Astrocyte of the spinal cord (primary cell): Measurements from ENCODE around the gene PHLDB2.

Source experiments
- DNase-seq: peaks from one replicate; pipeline ENCODE4 v3.0.0; 2011; ENCODE audit warnings: low read depth, low spot score
- H3K4me3 ChIP-seq: 2 replicates; pipeline ENCODE4 v1.5.1; 2011; ENCODE audit warnings: low read depth, mild to moderate bottlenecking, low read length, moderate library complexity
- in situ Hi-C: cut with HindIII; loops from 2 replicates; pipeline ENCODE4 v1.10.0; 2017; ENCODE audit warnings: low sequenced_read_pairs
- TF ChIP-seq, protein P1 (sequence below): IDR thresholded peaks from 2 replicates; pipeline ENCODE4 v1.5.1; 2012; ENCODE audit warnings: low read depth, mild to moderate bottlenecking, low read length, inconsistent platforms

Gene PHLDB2

DNA sequence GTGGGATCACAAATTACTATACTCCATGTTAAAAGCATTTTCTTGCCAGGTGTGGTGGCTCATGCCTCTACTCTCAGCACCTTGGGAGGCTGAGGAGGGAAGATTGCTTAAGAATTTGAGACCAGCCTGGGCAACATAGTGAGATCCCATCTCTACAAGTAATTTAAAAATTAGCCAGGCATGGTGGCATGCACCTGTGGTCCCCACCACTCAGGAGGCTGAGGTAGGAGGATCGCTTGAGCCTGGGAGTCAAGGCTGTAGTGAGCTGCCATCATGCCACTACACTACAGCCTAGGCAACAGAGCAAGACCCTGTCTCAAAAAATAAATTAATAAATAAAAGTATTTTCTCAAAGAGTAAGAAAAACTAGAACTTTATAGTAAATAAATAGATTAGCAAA lies 96.8 kb downstream of the PHLDB2 start:
- H3K4me3 ChIP-seq = no peak overlapping the region
- DNase-seq = no peak
- TF ChIP-seq, protein P1, sequence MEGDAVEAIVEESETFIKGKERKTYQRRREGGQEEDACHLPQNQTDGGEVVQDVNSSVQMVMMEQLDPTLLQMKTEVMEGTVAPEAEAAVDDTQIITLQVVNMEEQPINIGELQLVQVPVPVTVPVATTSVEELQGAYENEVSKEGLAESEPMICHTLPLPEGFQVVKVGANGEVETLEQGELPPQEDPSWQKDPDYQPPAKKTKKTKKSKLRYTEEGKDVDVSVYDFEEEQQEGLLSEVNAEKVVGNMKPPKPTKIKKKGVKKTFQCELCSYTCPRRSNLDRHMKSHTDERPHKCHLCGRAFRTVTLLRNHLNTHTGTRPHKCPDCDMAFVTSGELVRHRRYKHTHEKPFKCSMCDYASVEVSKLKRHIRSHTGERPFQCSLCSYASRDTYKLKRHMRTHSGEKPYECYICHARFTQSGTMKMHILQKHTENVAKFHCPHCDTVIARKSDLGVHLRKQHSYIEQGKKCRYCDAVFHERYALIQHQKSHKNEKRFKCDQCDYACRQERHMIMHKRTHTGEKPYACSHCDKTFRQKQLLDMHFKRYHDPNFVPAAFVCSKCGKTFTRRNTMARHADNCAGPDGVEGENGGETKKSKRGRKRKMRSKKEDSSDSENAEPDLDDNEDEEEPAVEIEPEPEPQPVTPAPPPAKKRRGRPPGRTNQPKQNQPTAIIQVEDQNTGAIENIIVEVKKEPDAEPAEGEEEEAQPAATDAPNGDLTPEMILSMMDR = no peak
- in situ Hi-C loops = loop anchor here (25.0 kb wide), 1 partner anchor 219 kb away; no protein-coding TSS in a partner anchor

DNA sequence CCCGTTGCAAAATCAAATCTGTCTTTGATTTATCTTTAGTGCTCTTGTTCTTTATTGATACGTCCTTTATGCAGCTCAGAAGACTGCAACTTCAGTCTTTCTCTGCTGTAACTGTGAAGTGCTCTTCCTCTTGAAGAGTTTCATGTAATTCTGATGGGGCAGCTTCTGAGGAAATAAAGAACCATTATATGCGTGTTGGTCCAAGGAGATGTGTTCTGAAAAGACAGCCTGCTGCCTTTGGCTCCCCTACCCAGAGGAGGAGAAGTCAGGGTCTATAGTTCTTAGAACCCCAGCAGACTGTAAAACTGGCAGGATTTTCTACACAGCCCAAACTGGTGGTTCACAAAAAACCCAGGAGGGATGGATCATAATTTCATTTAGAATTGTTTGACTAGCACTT lies 97.4 kb downstream of the PHLDB2 start:
- H3K4me3 ChIP-seq = no peak overlapping the region
- no peak for DNase-seq
- TF ChIP-seq, protein P1 = no peak
- in situ Hi-C loops = loop anchor here (25.0 kb wide), 1 partner anchor 219 kb away; no protein-coding TSS in a partner anchor

DNA sequence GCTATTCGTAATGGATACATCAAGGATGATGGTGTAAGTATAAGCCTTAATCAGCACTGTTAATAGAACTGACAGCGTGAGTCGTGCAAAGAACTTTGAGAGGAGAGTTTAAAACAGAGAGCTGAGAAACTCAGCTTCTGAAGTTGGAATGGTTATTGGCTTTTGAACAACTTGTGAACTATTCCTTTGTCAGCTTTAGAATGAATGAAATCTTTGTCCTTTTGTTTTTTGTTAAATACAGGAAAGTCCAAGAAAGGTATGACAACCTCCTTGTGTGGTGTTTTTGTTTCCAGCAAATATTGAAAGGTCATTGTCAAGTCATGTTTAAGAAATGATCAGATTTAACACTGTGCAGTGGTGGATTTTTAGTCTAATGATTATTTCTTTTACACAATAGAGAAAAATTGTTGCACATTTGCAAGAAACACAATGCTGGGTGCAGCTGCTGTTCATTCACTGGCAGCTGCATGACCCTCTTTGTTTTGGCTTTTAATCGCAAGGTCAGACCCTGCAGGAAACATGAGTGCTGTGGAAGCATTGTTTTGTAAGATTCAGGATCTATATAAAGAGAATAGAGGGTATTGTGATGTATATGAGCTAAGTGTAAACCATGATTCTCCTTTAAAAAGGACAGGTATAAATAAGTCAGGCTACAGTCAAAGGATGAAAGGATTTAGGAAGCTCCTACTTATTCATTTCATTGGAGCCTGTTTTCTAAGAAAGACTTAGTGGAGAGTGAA lies 98.1 kb downstream of the PHLDB2 start:
- H3K4me3 ChIP-seq = no peak overlapping the region
- TF ChIP-seq, protein P1 = no peak
- DNase-seq = no peak
- in situ Hi-C loops = loop anchor here (25.0 kb wide), 1 partner anchor 220 kb away; no protein-coding TSS in a partner anchor

DNA sequence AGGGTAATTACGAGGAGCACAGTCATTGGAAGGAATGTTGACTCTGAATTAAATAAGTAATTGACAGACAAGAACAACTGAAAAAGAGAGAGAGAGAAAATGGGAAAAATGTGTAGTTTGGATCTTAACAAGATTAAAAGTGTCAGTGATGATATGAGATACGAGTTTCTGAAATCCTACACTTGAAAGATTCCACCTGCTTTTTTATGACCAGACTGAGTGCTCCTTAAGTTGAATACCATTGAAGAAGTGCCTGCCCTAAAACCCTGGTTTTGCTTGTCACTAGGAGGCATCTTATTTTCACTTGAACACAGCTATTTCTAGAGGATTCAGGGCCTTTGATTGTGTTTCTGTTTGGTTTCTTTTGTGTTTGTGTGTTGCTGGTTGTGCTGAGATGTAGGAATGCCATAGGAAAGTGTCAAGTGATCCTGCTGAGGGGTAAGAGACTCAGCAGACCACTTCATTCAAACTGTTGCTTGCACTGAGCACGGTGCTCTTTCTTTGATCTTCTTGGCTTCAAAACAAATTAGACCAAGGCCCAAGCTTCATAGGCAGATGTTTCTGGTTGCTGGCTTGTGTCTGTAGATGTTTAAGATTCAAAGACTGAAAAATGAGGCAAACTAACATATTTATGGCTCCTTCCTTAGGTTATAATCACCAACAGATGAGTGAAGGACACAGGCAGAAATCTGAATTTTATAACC lies 102.5 kb downstream of the PHLDB2 start:
- H3K4me3 ChIP-seq = no peak overlapping the region
- no peak for DNase-seq
- in situ Hi-C loops = loop anchor here (25.0 kb wide), 1 partner anchor 224 kb away; no protein-coding TSS in a partner anchor
- TF ChIP-seq, protein P1 = no peak

DNA sequence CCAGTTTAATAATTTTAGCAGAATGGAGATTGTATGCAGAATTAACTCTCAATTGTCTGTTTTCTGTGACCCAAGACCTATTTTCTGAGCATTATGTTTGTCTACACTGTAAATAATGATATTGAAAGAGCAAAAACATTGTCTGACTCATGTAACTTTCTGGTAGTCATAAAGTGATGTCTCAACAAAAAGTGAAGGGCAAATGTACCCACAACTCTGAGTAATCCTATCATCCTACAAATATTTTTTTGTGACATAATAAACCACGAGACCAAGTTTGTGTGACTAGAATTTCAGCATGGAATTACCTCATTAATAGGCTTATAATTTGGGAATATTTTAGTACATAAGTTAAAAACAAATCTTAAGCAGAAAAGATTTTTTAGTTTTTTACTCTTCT lies 104.4 kb downstream of the PHLDB2 start:
- peak; percentile 68 for DNase-seq
- no peak overlapping the region for H3K4me3 ChIP-seq
- TF ChIP-seq, protein P1 = no peak
- in situ Hi-C loops = loop anchor here (25.0 kb wide), 1 partner anchor 226 kb away; no protein-coding TSS in a partner anchor

DNA sequence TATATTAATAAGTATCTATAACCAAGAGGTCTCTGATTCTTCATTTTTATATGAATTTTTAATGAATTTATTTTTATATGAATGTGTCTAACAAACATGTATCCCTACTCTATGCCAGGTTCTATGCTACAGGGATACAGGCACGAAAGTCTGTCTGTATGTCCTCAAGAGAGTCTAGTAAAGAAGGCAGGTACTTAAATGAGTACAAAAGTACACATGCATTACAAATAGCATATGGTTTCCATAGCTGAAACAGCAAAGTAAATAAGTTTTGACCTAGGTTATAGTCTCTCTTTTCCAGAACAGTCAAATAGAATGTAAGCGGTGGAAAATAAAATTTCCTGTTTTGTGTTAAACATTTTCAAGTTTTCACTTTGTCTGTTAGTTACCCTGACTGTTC lies 106.4 kb downstream of the PHLDB2 start:
- TF ChIP-seq, protein P1 = no peak
- in situ Hi-C loops = loop anchor here (25.0 kb wide), 1 partner anchor 228 kb away; no protein-coding TSS in a partner anchor

More for the DNA sequence above, 106.4 kb downstream of the PHLDB2 start:
- no peak for DNase-seq
- H3K4me3 ChIP-seq = no peak overlapping the region
